ENCODE results near the gene TMEM151A.

- TF ChIP-seq CTCF (conservative IDR thresholded peaks at IDR 0.05; ENCODE audit: low read depth, low read length) (no peak), EZH2 (IDR thresholded peaks at IDR 0.05; ENCODE audit: low read length, unreplicated experiment) (no peak)
Observed at GRCh38 chr11:66317723-66318599, 26.3 kb downstream of the TMEM151A start.

All from PC-3 (cell line).